GM12873 (cell line): ENCODE measurements around the gene LRRC26.

ENCODE experiments used
- TF ChIP-seq, protein P1 (sequence below): IDR thresholded peaks from 2 replicates; pipeline ENCODE4 v1.5.1; 2012; ENCODE audit warnings: low read depth, mild to moderate bottlenecking, moderate library complexity, low read length, control low read depth; ENCODE audit not compliant: insufficient read depth; ENCODE audit errors: missing control alignments

LRRC26 gene

DNA sequence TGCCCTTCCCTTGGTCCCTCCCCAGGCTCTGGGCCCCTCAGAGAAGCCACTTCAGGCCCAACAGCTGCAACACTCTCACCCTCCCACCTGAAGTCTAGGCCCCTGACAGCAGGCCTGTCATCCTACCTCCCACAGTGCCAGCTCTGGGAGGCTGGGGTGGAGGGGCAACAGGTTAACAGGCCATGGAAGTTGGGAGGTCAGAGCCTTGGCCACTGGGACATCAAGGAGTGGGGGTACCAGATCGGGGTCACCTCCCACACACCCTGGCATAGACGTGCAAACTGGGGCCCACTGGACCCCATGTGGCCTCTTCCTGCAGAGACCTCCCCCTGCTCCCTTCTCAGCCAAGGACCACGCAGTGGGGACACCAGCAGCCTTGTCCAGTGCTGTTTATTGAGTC lies 21.4 kb upstream of the LRRC26 start:
- TF ChIP-seq, protein P1, sequence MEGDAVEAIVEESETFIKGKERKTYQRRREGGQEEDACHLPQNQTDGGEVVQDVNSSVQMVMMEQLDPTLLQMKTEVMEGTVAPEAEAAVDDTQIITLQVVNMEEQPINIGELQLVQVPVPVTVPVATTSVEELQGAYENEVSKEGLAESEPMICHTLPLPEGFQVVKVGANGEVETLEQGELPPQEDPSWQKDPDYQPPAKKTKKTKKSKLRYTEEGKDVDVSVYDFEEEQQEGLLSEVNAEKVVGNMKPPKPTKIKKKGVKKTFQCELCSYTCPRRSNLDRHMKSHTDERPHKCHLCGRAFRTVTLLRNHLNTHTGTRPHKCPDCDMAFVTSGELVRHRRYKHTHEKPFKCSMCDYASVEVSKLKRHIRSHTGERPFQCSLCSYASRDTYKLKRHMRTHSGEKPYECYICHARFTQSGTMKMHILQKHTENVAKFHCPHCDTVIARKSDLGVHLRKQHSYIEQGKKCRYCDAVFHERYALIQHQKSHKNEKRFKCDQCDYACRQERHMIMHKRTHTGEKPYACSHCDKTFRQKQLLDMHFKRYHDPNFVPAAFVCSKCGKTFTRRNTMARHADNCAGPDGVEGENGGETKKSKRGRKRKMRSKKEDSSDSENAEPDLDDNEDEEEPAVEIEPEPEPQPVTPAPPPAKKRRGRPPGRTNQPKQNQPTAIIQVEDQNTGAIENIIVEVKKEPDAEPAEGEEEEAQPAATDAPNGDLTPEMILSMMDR: no peak

DNA sequence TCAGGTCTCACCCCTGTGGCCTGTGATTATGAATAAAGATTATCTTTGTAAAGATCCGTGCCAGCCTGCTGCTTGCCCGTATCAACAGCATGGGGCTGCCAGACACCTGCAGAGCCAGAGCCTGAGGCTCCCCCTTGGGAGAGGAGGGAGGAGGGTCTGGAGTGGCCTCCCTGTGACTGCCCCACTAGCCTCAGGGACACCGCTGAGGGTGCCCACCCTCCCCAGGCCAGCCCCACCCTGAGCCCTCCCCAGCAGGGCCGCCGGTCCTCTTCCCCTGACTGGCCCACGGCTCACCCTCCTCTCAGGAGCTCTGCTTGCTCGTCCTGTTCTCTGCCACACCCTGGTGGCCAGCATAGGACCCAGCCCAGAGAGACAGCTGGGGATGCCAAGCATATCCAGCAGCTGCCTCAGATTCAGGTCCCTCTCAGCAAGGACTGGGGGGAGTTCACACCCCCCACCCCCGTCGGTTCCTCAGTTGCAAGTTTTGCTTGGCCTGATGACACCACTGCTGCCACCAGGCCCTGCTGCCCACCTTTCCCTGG lies 20.5 kb upstream of the LRRC26 start:
- TF ChIP-seq, protein P1: peak; percentile 16

DNA sequence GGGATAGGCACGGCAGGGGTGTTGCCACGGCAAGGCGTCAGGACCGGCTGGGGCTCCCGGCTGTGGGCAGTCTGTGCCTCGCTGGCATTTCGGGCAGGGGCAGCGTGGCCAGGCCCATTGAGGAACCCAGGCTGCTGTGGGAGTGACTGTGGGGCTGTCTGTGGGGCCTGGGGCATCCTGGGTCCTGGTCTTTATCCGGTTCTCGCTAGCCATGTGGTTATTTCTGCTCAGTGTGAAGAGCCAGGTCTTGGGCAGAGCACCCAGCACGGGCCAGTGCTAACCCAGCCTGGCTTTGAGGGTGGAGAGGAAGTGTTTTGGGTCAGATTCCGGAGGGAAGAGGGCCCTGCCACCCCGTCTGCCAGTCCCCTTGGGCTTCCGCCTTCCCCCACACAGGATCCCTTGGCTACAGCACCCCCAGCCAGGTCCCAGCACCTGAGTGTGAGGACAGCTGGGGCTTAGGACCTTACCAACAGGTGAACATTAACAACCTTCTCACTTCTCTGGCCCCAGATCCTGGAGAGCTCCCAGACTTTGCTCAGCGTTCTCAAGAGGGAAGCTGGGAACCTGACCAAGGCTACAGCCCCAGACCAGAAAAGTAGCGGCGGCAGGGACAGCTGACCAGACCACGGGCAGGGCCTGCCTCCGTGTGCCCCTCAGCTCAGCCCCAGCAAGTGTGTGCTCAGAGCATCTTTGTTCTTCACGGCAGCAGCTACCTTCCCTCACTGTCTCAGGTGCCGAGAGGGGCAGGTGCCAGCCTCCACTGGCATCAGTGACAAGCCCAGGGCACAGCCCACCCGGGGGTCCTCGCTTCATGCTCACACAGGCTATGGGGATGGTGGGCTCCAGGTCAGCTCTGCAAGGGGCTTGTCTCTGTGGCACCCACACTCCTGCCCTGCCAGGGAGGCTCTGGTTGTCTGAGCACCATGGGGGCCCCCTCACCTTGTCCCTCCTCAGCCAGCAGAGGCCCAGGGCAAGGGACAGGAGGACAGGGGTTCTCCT lies 19.7 kb upstream of the LRRC26 start:
- TF ChIP-seq, protein P1: no peak

DNA sequence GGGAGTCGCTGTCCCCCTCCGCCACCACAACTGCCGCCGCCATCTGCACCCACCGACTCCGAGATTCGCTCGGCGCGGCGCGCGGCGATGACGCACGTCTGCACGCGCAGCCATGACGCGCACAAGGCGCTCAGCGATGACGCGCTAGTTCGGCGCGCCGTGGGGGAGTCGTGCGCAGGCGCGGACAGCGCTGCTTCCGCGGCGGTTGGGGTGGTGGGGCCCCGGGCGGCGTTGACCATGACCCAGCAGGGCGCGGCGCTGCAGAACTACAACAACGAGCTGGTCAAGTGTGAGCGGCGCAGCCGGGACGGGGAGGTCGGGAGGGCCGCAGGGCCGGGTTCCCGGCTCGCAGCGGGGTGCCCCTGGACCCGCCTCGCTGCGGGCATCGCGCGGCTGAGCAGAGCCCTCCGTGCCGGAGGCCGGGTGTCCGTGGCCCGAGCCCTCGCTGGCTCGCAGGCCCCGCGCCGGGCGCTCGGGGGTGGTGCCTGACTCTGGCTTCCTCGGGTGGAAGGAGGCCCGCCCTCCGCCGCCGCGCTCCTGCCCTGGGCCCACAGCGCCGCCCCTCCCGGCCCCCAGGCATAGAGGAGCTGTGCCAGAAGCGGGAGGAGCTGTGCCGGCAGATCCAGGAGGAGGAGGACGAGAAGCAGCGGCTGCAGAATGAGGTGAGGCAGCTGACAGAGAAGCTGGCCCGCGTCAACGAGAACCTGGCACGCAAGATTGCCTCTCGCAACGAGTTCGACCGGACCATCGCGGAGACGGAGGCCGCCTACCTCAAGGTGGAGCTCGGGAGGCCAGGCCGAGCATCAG lies 18.8 kb upstream of the LRRC26 start, which contains the start of the genes ANAPC2 and SSNA1:
TSS of gene ANAPC2 (minus strand) at position 71 of the 807 bp plus-strand sequence. CDS start at position 43, 28 bp downstream.
TSS of gene SSNA1 (plus strand) at position 187 of the 807 bp plus-strand sequence. CDS start at position 238, 51 bp downstream.
- TF ChIP-seq, protein P1: peak; percentile 53

DNA sequence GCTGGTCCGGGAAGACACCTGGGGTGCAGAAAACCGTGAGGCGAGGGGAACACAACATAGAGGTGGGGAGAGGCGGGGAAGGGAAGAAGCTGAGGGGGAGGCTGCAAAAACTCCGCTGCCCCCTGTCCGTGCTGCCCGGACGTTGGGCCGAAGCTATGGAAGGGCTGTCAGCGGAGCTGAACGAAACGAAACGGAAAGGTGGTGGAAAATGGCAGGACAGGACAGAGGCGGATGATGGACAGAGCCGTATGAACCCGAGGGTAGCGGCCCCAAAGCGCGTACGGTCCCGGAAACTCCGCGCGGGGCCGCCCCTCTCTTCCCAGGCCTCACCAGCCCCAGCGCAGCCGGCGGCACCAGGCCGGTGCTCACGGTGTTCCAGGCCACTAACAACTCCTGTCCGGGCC lies 18.2 kb upstream of the LRRC26 start:
- TF ChIP-seq, protein P1: no peak

DNA sequence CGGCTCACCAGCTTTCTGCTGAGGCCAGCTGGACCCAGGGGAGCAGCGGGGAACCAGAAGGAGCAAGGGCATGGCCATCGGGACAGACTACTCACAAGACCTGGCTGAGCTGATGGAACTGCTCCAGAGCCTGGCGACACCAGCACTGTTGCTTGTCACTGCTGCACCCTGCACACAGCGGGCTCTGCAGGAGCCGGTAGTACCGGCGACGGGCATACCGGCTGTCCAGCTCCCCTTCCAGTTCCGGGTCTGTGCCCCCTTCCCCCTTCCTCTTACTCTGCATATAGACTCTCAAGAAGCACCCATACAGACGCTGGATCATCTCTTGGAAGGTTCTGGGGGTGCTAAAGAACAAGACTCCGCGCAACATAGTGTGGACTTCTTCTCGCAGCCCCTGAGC lies 17.5 kb upstream of the LRRC26 start:
- TF ChIP-seq, protein P1: no peak
